Vagina (tissue), 2 donors: ENCODE measurements around the gene ZNF823.

Source experiments
- POLR2A ChIP-seq, 2 donors: fragments of 450-650 bp; IDR thresholded peaks; one replicate each; pipeline ENCODE4 v1.6.1; 2017; ENCODE audit warnings: antibody characterized with exemption in 2 of 2, mild to moderate bottlenecking in 2 of 2, moderate library complexity in 2 of 2
- POLR2AphosphoS5 ChIP-seq, 2 donors: sonication (generic); formaldehyde crosslinking; IDR thresholded peaks; one replicate each; pipeline ENCODE4 v1.9.0; 2017; ENCODE audit warnings: antibody characterized with exemption in 2 of 2, mild to moderate bottlenecking in 2 of 2, low read depth in 1 of 2; ENCODE audit not compliant: insufficient read depth in 1 of 2
- TF ChIP-seq, protein P1 (sequence below), 3 experiments: fragments of 450-650 bp in 2 of 3; fragments of 200-600 bp in 1 of 3; sonication (generic) in 1 of 3; IDR thresholded peaks; one replicate each; pipeline ENCODE4 v1.5.1; 2017 to 2019; ENCODE audit warnings: antibody characterized with exemption in 3 of 3, mild to moderate bottlenecking in 2 of 3, moderate library complexity in 2 of 3

GRCh38 chr19:11736696-11737095 is 2.0 kb downstream of the ZNF823 start:
- TF ChIP-seq POLR2A (IDR thresholded peaks at IDR 0.05) (no peak), POLR2AphosphoS5 (IDR thresholded peaks at IDR 0.05; ENCODE audit: insufficient read depth in 1 of 2, low read depth in 1 of 2) (no peak)
- TF ChIP-seq, protein P1, sequence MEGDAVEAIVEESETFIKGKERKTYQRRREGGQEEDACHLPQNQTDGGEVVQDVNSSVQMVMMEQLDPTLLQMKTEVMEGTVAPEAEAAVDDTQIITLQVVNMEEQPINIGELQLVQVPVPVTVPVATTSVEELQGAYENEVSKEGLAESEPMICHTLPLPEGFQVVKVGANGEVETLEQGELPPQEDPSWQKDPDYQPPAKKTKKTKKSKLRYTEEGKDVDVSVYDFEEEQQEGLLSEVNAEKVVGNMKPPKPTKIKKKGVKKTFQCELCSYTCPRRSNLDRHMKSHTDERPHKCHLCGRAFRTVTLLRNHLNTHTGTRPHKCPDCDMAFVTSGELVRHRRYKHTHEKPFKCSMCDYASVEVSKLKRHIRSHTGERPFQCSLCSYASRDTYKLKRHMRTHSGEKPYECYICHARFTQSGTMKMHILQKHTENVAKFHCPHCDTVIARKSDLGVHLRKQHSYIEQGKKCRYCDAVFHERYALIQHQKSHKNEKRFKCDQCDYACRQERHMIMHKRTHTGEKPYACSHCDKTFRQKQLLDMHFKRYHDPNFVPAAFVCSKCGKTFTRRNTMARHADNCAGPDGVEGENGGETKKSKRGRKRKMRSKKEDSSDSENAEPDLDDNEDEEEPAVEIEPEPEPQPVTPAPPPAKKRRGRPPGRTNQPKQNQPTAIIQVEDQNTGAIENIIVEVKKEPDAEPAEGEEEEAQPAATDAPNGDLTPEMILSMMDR (IDR thresholded peaks at IDR 0.05): no peak
